PFSK-1 (cell line): ENCODE data around the gene BEST2.

ENCODE experiments used
- FOXP2 ChIP-seq: optimal IDR thresholded peaks from 2 replicates; pipeline ENCODE3; 2011; ENCODE audit warnings: borderline replicate concordance, control low read depth, inconsistent platforms; ENCODE audit not compliant: insufficient read depth; ENCODE audit errors: extremely low read length, extremely low read depth
- TAF1 ChIP-seq: IDR thresholded peaks from 2 replicates; pipeline ENCODE4 v1.6.1; 2012; ENCODE audit warnings: low read length, control low read depth, borderline replicate concordance; ENCODE audit not compliant: insufficient read depth

- TF ChIP-seq FOXP2 (no peak), TAF1 (no peak)
Observed at GRCh38 chr19:12787458-12787857, 35.9 kb downstream of the BEST2 start.
